ENCODE measurements around the gene AK5.
"Not testable (repeated sequence)": the region's sequence is repeated elsewhere in the genome, so short reads cannot be mapped to it uniquely, and the experiment has no call there.

The AK5 gene

GRCh38 chr1:77405186-77405585 lies 123.4 kb downstream of the AK5 start:
- DNase-seq, result no peak

- no peak for DNase-seq
Observed at GRCh38 chr1:77406661-77407060, 124.8 kb downstream of the AK5 start.

- DNase-seq, result no peak
Observed at GRCh38 chr1:77407738-77408375, 126.0 kb downstream of the AK5 start.

- not testable (repeated sequence) for DNase-seq
Observed at GRCh38 chr1:77408933-77409332, 127.1 kb downstream of the AK5 start.

GRCh38 chr1:77412069-77412819 lies 130.4 kb downstream of the AK5 start:
- DNase-seq, result no peak

GRCh38 chr1:77412820-77413530 lies 131.2 kb downstream of the AK5 start:
- no peak for DNase-seq

DNA sequence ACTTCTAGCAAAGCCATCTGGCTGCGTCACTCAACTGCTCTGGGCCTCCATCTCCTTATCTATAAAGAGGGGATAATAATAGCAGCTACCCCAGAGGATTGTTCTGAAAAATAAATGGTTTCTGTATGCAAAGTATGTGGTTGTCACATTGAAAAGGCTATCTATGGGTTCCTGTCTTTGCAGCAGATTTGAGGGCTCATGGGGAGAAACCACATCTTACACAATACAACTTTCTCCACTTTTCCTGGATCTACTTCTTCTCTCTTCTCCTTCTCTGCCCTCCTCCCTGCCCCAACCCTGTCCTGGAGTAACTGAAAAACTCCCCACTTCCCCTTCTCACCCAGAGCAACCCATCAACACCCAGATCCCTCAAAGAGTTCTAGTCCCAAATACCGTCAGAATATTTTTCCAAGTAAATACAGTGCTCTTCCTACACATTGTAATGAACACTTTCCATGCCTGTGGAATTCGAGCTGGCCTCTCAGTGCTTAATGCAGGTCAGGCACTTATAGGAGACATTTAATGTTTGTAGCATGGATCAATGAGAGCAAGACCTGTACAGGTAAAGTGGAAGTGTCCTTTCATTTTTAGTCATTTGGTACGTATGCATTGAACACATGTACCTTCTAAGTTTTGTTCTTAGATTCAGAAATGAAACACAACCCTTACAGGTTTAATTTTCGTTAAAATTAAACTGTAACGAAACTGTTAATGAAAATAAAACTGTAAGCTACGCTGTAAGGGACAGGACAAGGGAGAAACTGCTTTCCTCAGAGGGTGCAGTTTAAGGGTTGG lies 131.9 kb downstream of the AK5 start:
- DNase-seq, result no peak

DNA sequence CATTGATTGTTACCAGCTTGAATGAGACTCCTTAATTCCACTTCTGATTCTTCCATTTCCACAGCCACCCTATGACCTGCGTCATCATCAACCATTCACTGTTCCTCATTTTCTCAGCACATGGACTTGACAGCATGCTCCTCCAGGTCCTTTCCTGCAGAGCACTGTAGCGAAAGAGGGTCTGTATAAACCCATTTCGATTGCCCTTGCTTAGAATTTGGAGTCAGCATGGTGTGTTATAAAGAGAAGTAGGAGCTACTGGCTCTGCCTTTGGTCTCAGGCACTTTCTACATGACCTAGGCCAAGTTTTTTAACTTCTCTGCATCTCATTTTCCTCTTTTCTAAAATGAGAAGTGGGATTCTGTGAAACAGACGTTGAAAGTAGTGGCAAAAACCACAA lies 133.8 kb downstream of the AK5 start:
- no peak for DNase-seq

DNA sequence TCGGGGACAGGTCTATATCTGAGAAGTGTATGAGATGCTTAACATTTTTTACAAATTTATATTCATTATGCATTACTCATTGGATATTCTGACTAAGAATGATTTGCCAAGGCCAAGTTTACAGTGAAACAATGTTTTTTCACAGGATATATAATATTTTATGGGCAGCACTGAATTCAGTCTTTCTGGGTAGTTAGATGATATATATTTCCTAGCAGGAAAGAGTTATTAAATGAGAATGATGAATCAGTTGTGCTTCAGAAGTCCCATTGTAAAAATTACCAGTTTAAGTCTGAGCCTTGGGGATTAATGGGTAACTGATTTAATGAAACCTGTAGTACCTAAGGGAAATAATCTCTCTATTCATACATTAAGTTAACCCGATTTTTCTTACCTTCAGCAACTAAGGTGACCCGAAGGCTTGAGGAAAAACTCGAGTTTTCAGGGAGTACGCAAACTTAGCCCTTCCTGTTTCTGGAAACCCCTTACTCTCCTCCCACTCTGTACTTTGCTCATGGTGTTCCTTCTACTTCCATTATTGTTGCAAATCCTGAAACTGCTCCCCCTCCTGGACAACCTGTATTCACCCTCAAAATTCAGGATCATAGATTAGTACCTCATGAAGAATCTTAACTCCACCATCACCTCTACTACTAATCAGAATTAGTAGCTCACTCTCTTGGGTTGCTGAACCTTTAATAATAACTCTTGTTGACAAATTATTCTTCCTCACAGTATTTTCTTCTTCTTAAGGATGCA lies 135.1 kb downstream of the AK5 start:
- no peak for DNase-seq

DNA sequence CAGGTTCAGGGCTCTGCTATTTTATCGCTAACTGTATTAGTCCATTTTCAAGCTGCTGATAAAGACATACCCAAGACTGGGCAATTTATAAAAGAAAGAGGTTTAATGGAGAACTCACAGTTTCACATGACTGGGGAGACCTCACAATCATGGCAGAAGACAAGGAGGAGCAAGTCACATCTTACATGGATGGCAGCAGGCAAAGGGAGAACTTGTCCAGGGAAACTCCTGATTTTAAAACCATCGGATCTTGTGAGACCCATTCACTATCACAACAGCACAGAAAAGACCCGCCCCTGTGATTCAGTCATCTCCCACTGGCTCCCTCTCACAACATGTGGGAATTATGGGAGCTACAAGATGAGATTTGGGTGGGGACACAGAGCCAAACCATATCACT lies 136.2 kb downstream of the AK5 start:
- not testable (repeated sequence) for DNase-seq

DNA sequence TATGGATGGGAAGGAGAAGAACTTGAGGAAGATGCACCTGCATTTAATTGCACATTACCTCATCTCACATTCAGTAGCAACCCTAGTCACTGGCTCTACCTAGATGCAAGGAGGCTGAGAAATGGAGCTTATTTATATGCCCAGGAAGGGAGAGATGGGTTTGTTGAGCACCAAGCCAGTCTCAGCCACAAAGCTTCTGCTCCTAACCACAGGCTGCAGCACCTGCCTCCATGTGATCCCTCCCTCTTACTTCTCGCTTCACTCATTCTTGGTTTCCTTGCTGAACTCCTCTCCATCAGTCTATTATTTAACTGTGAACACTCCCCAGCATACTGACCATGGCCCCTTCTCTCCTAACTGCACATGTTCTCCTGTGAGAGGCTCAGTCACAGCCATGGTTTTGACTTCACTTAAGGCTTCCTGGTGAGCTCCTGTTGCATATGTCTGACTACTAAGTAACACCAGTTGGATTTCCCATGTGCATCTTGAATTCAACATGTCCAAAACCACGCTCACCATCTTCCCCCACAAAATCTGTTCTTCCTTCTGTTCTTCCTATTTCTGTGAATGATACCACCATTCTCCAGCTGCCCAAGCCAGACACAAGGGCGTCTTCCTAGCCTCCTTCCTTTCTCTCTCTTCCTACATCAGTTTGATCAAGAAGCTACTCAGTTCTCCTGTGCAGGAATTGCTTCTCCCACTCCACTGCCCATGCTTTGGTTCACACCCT lies 139.8 kb downstream of the AK5 start:
- DNase-seq, result no peak

DNA sequence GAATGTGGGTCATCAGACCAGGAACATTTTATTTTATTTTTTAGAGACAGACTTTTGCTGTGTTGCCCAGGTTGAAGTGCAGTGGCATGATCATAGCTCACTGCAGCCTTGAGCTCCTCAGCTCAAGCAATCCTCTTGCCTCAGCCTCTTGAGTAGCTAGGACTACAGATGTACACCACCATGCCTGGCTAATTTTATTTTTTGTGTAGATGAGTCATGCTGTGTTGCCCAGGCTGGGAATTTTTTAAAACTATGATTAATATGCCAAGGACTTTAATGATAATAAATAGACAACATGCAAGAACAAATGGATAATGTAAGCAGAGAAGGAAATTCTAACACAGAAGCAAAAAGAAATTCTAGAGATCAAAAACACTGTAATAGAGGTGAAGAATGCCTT lies 142.4 kb downstream of the AK5 start:
- DNase-seq, result no peak

DNA sequence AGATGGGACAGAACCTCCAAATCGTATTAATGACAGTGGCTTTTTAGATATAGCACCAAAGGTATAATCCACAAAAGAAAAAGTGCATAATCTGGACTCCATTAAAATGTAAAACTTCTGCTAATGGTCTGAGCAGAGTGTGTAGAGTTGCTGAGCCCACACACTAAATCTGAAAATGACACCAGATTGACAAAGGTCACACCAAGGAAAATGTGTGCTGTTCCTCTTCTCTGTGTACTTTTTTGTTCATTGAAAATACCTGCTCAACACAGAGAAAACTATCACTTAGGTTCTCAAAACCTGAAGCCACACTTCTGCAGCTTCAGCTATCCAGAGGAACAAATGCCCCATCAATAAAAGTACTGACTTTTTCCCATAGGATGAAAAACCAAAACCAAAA lies 146.2 kb downstream of the AK5 start:
- DNase-seq, result no peak

DNA sequence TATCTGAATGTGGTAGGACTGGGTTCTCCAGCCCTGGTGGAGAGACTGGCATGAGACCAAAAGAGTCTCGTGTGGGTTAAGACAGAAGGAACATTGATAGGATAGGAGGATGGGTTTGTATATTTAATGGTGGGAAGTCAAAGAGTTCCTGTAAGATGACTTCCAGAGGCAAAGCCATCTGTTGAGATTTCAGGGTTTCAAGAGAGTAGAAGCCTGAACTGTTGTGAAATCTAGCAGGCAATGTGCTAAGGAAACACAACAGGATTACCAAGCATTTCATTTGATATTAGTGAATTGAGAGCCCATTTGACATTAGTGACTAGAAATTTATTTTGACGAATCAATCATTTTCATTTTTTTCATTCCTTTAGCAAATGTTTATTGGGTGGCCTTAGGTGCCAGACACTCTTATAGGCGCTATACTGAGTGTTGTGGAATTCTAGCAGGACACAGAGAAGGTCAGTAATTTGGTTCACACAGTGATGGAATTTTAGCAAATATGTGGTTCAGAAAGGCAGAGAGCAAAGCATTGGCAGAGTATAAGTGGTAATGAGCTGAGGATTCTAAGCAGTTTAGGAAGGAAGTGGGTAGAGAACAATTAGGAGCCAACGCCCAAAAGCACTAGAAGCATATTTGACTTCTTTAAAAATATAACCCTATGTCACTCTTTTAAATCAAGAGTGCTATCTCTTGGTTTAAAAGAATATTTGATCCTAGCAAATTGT lies 149.3 kb downstream of the AK5 start:
- DNase-seq, result no peak

GRCh38 chr1:77433934-77434333 lies 152.1 kb downstream of the AK5 start:
- no peak for DNase-seq

GRCh38 chr1:77434967-77435366 lies 153.1 kb downstream of the AK5 start:
- DNase-seq, result no peak

GRCh38 chr1:77438236-77438913 lies 156.6 kb downstream of the AK5 start:
- no peak for DNase-seq

DNA sequence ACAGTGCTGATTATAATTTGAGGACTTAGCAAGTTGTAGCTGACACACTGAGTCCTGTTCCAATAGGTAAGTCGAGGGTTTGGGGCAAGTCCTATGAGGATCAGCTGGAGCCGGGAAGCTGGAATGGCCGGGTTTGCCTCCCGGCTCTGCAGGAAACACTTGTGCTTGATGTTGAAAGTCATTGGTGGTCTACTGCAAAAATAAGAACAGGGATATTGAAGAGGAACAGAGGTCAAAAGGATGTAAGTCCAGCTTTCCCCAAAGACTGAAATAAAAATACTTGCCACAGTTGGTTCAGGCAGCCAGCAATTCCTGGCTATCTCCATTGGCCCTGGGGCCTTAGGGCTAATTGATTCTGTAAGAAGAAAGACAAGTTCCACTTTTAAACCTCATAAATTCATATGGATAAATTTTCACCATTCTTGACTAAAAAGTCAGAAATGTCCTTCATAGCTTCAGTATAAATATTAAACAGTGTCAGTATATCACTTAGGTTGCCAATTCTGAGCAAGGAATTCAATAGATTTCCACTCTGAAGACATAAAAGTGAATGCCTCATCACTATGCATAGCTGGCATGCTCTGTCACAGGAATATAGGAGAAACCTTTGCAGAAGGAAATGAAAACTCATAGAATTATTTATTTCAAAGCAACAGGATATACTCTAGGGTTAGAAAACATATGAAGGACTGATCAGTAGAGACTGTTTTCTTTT lies 165.2 kb downstream of the AK5 start:
- DNase-seq, result no peak

- no peak for DNase-seq
Observed at GRCh38 chr1:77447669-77448068, 165.8 kb downstream of the AK5 start.

DNA sequence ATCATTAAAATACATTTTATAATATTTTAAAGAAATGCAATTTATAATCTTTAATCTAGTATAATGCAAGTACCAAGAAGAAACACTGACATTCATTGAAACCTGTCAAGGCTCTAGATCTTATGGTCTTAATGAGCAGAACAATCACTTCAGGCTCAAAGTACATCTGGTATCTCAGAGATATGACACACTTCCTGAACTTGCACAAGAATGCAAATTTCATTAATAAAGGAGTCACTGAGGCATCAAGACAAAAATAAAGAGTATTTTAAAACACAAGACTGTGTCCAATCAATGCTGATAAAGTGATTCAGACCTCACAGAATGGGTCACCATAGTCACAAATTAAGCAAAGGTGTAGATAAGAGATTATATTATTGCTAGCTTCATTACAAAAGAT lies 178.1 kb downstream of the AK5 start:
- DNase-seq, result no peak
